SU-DHL-6 (cell line): Measurements from ENCODE around the gene TEAD3.

ENCODE experiments used
- H2AFZ ChIP-seq: fragments of 200-600 bp; sonication (generic); 2 replicates; pipeline ENCODE4 v1.6.1; 2014; ENCODE audit warnings: low read depth, mild to moderate bottlenecking, moderate library complexity, mixed read lengths, antibody characterized with exemption, low read length; ENCODE audit not compliant: severe bottlenecking
- H3F3A ChIP-seq: fragments of 200-600 bp; shearing (Covaris generic); 2 replicates; pipeline ENCODE4 v1.6.0; 2016; ENCODE audit warnings: antibody characterized with exemption, mild to moderate bottlenecking; ENCODE audit not compliant: insufficient read depth
- H3K27ac ChIP-seq: fragments of 200-600 bp; sonication (generic); 2 replicates; pipeline ENCODE4 v1.5.1; 2016; ENCODE audit warnings: low read depth, mild to moderate bottlenecking, low read length, moderate library complexity, mixed read lengths
- H3K27me3 ChIP-seq: fragments of 200-600 bp; sonication (generic), shearing (Covaris generic); 2 replicates; pipeline ENCODE4 v1.6.0; 2014; ENCODE audit warnings: mild to moderate bottlenecking, low read length
- H3K36me3 ChIP-seq: fragments of 200-600 bp; sonication (generic); 2 replicates; pipeline ENCODE4 v1.6.1; 2014; ENCODE audit warnings: mild to moderate bottlenecking, low read length, mixed read lengths
- H3K4me2 ChIP-seq: fragments of 300-600, 200-600 bp; shearing (Covaris generic), sonication (generic); 2 replicates; pipeline ENCODE4 v1.6.0; 2014; ENCODE audit warnings: low read length, low read depth, mild to moderate bottlenecking; ENCODE audit not compliant: poor library complexity, severe bottlenecking
- H3K4me3 ChIP-seq: fragments of 200-600 bp; sonication (generic); 2 replicates; pipeline ENCODE4 v1.5.1; 2014; ENCODE audit warnings: antibody characterized with exemption, low read length, mild to moderate bottlenecking, mixed read lengths; ENCODE audit not compliant: insufficient read depth, poor library complexity, severe bottlenecking
- H3K79me2 ChIP-seq: fragments of 200-600 bp; sonication (generic); 2 replicates; pipeline ENCODE4 v1.6.1; 2014; ENCODE audit warnings: mild to moderate bottlenecking, low read length, moderate library complexity; ENCODE audit not compliant: insufficient read depth
- H3K9ac ChIP-seq: fragments of 200-600 bp; sonication (generic); 2 replicates; pipeline ENCODE4 v1.7.0; 2014; ENCODE audit warnings: mild to moderate bottlenecking, low read length
- H3K9me2 ChIP-seq: fragments of 200-600 bp; sonication (generic); replicated peaks from 2 replicates; pipeline ENCODE4 v1.6.1; 2014; ENCODE audit warnings: low read length; ENCODE audit not compliant: insufficient read depth
- H3K9me3 ChIP-seq: fragments of 200-600 bp; sonication (generic); 2 replicates; pipeline ENCODE4 v1.6.1; 2014; ENCODE audit warnings: low read length, mixed read lengths; ENCODE audit not compliant: insufficient read depth
- H4K20me1 ChIP-seq: fragments of 200-600 bp; sonication (generic); 2 replicates; pipeline ENCODE4 v1.6.1; 2014; ENCODE audit warnings: low read depth, mild to moderate bottlenecking, antibody characterized with exemption, low read length, moderate library complexity, mixed read lengths
- CTCF ChIP-seq: fragments of 200-600 bp; sonication (generic); IDR thresholded peaks from one replicate; pipeline ENCODE4 v1.5.1; 2017; ENCODE audit warnings: antibody characterized with exemption, mild to moderate bottlenecking, low read length, moderate library complexity; ENCODE audit not compliant: insufficient read depth, poor library complexity, severe bottlenecking
- EZH2phosphoT487 ChIP-seq: fragments of 200-600 bp; sonication (generic), shearing (Covaris generic); conservative IDR thresholded peaks from 2 replicates; pipeline ENCODE4 v1.6.1; 2018; ENCODE audit warnings: mild to moderate bottlenecking, antibody characterized with exemption, low read length, moderate library complexity, mixed read lengths

The TEAD3 gene

GRCh38 chr6:35453236-35453635, 43.6 kb downstream of the TEAD3 start:
- Histone ChIP-seq H3K36me3 (no peaks in the 10 kb centered on the region), H3F3A (peaks cover 9% of the 10 kb centered on the region; the same call in 1 of the 2 replicates), H3K9me3 (no peaks in the 10 kb centered on the region), H3K27me3 (no peaks in the 10 kb centered on the region), H3K4me3 (peak overlapping the region; percentile 62), H3K79me2 (peaks cover 6% of the 10 kb centered on the region; the same call in 1 of the 2 replicates), H3K9ac (peak overlapping the region; percentile 63), H4K20me1 (0 out of 2 replicates have a peak, but pooled peaks cover 7% of the 10 kb centered on the region), H3K4me2 (peak overlapping the region; percentile 62), H3K9me2 (no peaks in the 10 kb centered on the region), H3K27ac (no peak overlapping the region), H2AFZ (peak overlapping the region; percentile 75)
- TF ChIP-seq CTCF (no peak), EZH2phosphoT487 (no peak)

- Histone ChIP-seq H3K4me2 (peak within 1 kb of the TSS; percentile 62), H3K9ac (peak within 1 kb of the TSS; percentile 63), H3K36me3 (no peaks in the 10 kb centered on the region), H3K4me3 (peak within 1 kb of the TSS; percentile 62), H2AFZ (peak within 1 kb of the TSS; percentile 75), H3K9me3 (no peaks in the 10 kb centered on the region), H3K27me3 (no peaks in the 10 kb centered on the region), H3K79me2 (peaks cover 6% of the 10 kb centered on the region; the same call in 1 of the 2 replicates), H3K9me2 (no peaks in the 10 kb centered on the region), H3K27ac (peak within 1 kb of the TSS; percentile 33; the same call in 1 of the 2 replicates), H4K20me1 (0 out of 2 replicates have a peak, but pooled peaks cover 7% of the 10 kb centered on the region), H3F3A (peaks cover 9% of the 10 kb centered on the region; the same call in 1 of the 2 replicates)
- TF ChIP-seq CTCF (no peak), EZH2phosphoT487 (no peak)
Observed at GRCh38 chr6:35452183-35453090, 44.4 kb downstream of the TEAD3 start, which contains the start of gene FANCE. Gene FANCE (plus strand): TSS chr6:35452338. CDS start chr6:35452546, 208 bp downstream.

- Histone ChIP-seq H3K27ac (no peak overlapping the region), H3K9me3 (no peaks in the 10 kb centered on the region), H3K79me2 (peaks cover 6% of the 10 kb centered on the region; the same call in 1 of the 2 replicates), H2AFZ (peak overlapping the region; percentile 4), H3K27me3 (no peaks in the 10 kb centered on the region), H3K36me3 (no peaks in the 10 kb centered on the region), H3K4me2 (peak overlapping the region; percentile 62), H3K9ac (peak overlapping the region; percentile 63), H4K20me1 (0 out of 2 replicates have a peak, but pooled peaks cover 7% of the 10 kb centered on the region), H3K4me3 (peak overlapping the region; percentile 62), H3F3A (peaks cover 9% of the 10 kb centered on the region; the same call in 1 of the 2 replicates), H3K9me2 (no peaks in the 10 kb centered on the region)
- TF ChIP-seq EZH2phosphoT487 = no peak
- TF ChIP-seq CTCF = no peak
Observed at GRCh38 chr6:35451354-35452182, 45.3 kb downstream of the TEAD3 start.
